GM12874 (cell line): ENCODE measurements around the gene AUTS2.

Source experiments
- CTCF ChIP-seq: IDR thresholded peaks from 2 replicates; pipeline ENCODE4 v1.5.1; 2011; ENCODE audit warnings: low read depth, mild to moderate bottlenecking, control low read depth, low read length, moderate library complexity; ENCODE audit not compliant: insufficient read depth

Gene AUTS2

GRCh38 chr7:70208236-70209063, 610.2 kb downstream of the AUTS2 start:
- no peak for TF ChIP-seq CTCF

- no peak for TF ChIP-seq CTCF
Measured at GRCh38 chr7:70210200-70210935, 612.1 kb downstream of the AUTS2 start.

- no peak for TF ChIP-seq CTCF
Measured at GRCh38 chr7:70210936-70211310, 612.6 kb downstream of the AUTS2 start.

GRCh38 chr7:70212281-70212680, 614.0 kb downstream of the AUTS2 start:
- TF ChIP-seq CTCF: no peak

- no peak for TF ChIP-seq CTCF
Measured at GRCh38 chr7:70214071-70214470, 615.8 kb downstream of the AUTS2 start.

GRCh38 chr7:70215491-70215890, 617.2 kb downstream of the AUTS2 start:
- TF ChIP-seq CTCF: no peak

GRCh38 chr7:70217571-70217970, 619.3 kb downstream of the AUTS2 start:
- TF ChIP-seq CTCF: no peak
